Umbilical cord (tissue), 2 donors: ENCODE results near the gene C2orf92. TPM values are rescaled to one million over a fixed set of nuclear protein-coding genes. Genes with fewer than 3 reads are reported as not detected.
A peak's percentile ranks its signal among the peaks of the same experiment; 100 is the strongest.
"Not testable (repeated sequence)": the region's sequence is repeated elsewhere in the genome, so short reads cannot be mapped to it uniquely, and the experiment has no call there.

Experiments used
- DNase-seq: peaks from one replicate; pipeline ENCODE4 v3.0.0-alpha.2; 2015; ENCODE audit warnings: low spot score
- total RNA-seq: library from RNA; depleted of rRNA; stranded (reverse); fragments of >200 nt; gene quantifications from one replicate; pipeline ENCODE4 v1.2.3, GENCODE V29; 2014; ENCODE audit warnings: low replicate concordance; ENCODE audit not compliant: insufficient read depth

The C2orf92 gene
- total RNA-seq, 1 donor from 2014 or later = 17.3 TPM

- no peak for DNase-seq
These were observed 9.3 kb upstream of the C2orf92 start for GRCh38 chr2:97660044-97660774.

DNA sequence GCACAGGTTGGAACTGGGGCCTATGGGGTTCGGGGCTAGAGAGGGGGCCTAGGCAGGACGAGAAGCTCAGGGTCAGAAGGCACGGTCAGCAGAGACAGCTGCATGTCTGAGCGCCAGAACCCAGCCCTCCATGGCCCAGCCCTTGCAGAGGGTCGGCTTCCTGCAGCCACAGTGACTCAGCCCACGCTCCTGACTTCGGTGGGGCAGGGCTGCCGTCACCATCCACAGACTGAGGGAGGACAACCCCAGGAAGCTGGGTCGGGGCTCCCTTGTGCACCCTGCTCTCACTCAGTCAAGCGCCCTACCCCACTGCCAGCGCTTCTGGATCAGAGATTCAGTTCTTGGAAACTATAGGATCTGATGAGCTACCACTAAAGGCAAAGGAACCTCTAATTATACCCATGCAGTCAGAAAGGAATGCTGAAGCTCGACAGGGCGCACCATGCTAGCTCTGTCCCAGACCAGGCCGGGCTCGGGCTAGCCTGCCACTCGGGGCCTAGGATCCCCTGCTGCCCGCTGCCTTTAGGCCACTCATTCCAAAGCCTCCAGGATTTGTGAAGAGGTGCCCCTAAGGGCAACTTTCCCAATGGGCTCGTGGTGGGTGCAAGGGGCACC is 8.6 kb upstream of the C2orf92 start:
- DNase-seq = no peak

DNA sequence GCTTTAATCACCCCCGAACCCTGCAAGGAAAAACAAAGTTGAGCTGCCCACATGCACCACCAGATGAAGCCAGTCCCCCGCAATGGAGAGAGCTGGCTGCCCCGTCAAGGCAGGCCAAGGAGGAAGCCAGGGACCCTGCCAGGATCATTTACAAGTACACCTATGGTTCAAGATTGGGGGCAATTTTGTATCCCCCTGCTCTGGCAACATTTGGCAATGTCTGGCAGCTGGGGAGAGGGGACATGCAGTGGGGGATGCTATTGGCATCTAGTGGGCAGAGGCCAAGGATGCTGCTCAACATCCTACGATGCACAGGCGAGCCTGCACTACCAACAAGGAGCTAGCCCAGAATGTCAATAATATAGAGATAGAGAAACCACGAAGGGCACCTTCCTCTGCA is 7.6 kb upstream of the C2orf92 start:
- no peak for DNase-seq

- no peak for DNase-seq
These were observed 7.1 kb upstream of the C2orf92 start for GRCh38 chr2:97662386-97662894.

DNA sequence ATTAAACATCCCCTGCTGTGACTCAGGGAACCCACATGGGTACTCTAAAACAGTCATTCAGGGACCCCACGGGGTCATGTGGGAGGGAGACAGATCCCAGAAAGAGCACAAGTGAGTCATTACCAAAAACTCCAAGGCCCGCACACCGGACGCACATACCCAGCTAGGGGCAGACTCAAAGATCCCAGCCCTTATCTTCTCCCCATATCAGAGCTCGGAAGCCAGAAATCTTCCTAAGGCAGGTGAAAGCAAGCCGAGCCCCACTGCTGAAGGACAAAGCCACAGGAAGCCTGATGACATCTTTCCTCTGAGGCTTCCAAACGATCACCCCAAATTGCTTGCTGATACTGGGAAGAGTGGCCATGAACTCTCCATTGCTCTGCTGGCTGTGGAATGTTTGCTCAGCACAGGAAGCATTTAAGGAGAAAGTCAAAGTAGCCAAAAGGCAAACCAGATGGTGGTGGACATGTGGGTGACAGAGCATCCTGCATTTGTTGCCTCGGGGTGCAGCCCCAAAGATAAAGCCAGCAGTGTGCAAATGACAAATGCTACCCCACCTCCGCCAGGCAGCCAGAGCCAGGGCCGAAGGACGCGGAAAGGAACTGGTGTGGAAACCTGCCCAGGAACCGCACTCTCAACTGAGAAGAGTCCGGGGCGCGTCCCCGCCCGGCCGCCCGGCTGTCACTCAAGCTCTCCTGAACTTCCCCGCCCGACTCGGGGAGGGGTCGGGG is 6.5 kb upstream of the C2orf92 start:
- DNase-seq = peak; percentile 83

GRCh38 chr2:97663626-97663961 is 5.9 kb upstream of the C2orf92 start:
- no peak for DNase-seq

DNA sequence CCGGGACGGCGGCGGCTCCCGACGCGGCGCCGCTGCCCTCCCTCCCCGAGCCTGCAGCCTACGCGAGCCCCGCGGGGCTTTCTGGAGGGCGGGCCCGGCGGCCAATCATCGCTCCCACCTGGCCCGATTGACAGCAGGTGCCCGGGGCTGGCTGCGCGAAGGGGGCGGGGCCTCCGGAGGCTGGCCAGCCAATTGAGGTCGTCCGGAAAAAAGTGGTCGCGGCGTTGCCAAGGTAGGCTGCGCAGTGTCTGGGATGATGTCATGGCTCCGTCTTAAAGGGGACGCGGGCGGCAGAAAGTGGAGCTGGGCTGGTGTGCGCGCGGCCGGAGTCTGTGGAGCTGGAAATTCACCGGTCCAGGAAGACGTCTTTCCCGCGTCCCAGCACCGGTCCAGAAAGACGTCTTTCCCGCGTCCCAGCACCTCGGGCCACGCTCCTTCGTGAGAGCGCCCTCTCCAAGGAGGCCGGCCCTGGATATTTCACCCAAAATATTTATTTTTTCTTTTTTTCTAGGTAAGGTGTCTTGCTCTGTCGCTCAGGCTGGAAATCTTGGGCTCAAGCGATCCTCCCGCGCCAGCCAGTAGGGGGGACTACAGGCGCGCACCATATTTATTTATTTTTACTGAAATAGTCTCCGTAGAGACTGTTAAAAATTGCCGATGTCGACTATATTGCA is 5.4 kb upstream of the C2orf92 start, which contains the start of gene ACTR1B:
TSS of gene ACTR1B (minus strand) at position 83 of the 674 bp plus-strand sequence. CDS start 154 bp downstream, outside the sequence.
- DNase-seq = peak; percentile 99

DNA sequence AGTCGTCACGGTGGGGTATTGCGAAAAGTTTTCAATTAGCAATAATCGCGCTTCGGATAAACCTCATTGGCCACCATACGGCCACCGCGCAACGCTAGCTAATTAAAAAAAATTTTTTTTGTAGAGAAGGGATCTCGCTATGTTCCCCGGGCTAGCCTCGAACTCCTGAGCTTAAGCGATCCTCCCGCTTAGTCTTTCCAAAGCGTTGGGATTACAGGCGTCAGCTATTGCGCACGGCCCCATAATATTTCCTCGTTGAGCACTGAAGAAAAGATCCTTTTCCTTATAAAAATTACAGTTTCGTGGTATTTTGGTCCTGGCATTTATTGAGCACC is 4.9 kb upstream of the C2orf92 start:
- DNase-seq = no peak

- no peak for DNase-seq
These were observed 958 bp downstream of the C2orf92 start for GRCh38 chr2:97670471-97670870.

- no peak for DNase-seq
These were observed 2.0 kb downstream of the C2orf92 start for GRCh38 chr2:97671526-97671925.

DNA sequence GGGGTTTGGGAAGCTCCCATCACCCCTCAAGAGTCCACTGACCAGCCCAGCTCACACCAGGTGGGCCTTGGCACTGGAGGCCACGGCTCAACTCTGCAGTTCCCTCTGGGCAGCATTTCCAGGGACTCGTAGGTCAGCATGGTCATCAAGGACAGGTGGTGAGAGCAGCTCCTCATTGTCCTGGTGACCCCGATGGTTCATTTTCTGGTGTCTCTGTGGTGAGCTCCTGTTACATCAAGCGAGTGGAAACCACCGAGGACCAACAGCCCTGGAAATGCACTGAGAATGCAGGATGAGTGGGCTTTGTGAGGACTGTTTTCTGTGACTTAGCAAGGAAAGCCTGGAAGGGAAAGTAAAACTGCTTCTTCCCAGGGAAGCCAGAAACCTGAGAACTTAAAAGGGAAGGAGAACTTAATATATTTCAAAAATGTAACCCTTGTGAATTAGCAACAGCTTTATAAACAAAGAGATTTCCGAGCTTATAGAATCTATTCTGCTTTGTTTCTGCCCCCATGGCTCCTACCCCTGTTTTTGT is 3.2 kb downstream of the C2orf92 start:
- not testable (repeated sequence) for DNase-seq

DNA sequence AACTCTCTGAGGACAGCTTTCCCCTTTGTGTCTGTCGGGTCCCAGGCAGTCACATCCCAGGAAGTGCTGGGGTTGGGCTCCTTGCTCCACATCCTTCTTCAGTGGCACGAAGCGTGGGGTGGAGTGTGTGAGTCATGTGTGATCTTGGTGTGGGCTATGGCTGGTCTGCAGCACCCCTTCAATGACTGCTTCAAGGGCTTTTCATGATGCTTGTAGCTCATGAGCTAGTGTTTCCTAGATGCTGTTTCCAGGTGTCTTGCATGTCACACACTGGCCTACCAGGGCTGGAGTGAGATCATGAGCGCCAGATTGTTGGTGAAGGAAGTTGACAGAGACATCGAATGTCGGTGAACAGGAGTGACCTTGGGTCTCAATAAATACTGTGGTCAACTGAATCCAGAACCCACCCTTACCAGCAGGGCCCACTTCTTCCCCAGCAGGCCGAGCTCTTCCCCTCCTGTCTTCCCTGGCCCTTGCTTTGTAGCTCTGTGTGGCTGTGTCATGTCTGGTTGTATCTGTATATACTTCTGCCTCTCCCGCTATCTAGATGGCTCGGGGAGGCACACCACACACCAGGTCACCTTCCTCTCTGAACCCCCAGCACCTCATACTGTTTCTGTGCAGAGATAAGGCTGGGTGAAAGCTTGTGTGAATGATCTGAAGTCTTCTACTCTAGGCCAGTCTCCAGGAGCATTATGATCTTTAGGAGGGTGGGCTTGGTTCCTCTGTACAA is 3.8 kb downstream of the C2orf92 start:
- DNase-seq = no peak

DNA sequence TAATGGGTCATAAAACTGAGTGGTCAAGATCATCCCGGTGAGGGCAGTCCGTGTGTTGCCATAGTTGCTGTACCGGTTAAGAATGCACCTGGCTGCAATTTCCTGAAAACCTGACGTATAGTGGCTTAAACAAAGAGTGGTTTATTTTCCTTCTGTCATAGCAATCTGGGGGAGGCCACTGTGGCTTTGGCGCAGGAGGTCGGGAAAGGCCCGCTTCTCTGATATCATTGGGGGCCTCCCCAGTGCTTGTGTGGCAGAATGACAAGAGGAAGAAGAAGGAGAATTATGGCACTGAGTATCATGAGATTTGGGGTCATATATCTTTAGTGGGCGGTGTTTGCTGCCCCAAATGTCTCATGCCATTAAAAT is 4.4 kb downstream of the C2orf92 start:
- DNase-seq = no peak

DNA sequence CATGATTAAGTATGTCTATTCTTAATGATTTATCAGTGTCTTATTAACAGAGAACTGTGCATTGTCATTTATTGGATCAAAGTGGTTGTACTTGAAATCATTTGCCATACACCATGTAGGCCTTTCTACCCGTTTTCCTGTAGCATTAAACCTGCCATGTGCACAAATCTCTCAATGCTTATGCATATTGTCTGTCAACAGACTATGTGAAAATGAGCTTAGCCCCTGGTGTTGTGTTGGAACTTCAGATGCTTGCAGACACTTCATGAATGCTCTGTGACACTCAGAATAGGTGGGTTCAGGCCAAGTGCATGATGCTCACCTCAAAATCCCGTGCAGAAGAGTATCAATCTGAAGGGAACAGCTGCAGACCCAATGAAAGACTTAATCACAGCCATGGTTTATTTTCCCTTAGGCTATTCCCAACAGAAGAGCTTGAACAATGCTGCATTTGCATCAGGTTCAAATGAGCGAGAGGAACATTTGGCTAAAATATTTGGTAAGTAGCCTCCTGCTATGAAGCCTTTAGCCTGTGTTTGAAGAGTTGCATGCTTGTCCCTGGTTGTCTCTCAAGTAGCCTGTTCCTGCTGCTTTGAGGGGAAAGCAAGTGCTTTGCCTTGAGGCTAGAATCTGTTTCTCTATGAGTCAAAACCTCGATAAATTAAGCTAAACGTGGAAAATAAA is 6.1 kb downstream of the C2orf92 start:
- no peak for DNase-seq

DNA sequence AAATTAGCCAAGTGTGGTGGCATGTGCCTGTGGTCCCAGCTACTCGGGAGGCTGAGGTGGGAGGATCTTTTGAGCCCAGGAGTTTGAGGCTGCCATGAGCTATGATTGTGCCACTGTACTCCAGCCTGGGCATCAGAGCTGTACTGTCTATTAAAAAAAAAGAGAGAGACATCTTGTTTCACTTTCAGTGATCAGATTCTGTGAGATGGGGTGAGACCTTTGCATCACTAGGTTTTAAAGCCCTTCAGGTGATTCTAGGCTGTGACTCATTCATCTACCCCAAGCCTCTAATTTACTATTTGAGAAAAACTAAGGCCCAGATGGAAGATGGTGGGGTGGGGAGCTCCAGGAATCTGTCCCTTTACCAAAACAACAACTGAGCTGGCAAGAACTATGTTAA is 7.1 kb downstream of the C2orf92 start:
- DNase-seq = no peak

DNA sequence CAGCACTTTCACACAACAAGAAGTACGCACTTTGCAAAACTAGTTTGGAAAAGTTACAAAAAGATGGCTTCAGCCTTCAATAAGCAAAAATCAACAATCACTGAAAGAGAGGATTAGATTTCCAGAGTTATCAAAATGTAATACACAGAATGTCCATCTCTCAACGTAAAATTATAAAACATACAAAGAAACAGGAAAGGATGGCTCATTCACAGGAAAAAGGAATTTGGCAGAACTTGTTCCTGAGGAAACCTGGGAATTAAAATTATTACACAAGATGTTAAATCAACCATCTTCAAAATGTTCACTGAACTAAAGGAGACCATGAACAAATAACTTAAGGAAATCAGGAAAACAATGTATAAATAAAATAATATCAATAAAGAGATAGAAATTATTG is 8.0 kb downstream of the C2orf92 start:
- DNase-seq = no peak

GRCh38 chr2:97678298-97678697 is 8.8 kb downstream of the C2orf92 start:
- DNase-seq = no peak

- DNase-seq = not testable (repeated sequence)
These were observed 17.7 kb downstream of the C2orf92 start for GRCh38 chr2:97687235-97687634.

- DNase-seq = peak; percentile 12
These were observed 18.7 kb downstream of the C2orf92 start for GRCh38 chr2:97688062-97688827.

- DNase-seq = no peak
These were observed 21.7 kb downstream of the C2orf92 start for GRCh38 chr2:97691166-97691565.
